ENCODE data around the gene CAPNS2.
A peak's percentile ranks its signal among the peaks of the same experiment; 100 is the strongest.
"Not testable (repeated sequence)": the region's sequence is repeated elsewhere in the genome, so short reads cannot be mapped to it uniquely, and the experiment has no call there.

CAPNS2 gene

GRCh38 chr16:55592306-55592705 is 25.8 kb downstream of the CAPNS2 start:
- H3K4me3 ChIP-seq (replicated peaks in 1 of 2; ENCODE audit: low read depth in 2 of 2, low read length in 2 of 2) = no peak overlapping the region
- TF ChIP-seq CTCF (IDR thresholded peaks at IDR 0.05; ENCODE audit: low read depth, low read length) = no peak
- DNase-seq (ENCODE audit: low read depth in 2 of 2) = no peak

- no peak overlapping the region for H3K4me3 ChIP-seq (replicated peaks in 1 of 2; ENCODE audit: low read depth in 2 of 2, low read length in 2 of 2)
- DNase-seq (ENCODE audit: low read depth in 2 of 2) = no peak
- no peak for TF ChIP-seq CTCF (IDR thresholded peaks at IDR 0.05; ENCODE audit: low read depth, low read length)
These were observed 31.4 kb downstream of the CAPNS2 start for GRCh38 chr16:55597928-55598327.

DNA sequence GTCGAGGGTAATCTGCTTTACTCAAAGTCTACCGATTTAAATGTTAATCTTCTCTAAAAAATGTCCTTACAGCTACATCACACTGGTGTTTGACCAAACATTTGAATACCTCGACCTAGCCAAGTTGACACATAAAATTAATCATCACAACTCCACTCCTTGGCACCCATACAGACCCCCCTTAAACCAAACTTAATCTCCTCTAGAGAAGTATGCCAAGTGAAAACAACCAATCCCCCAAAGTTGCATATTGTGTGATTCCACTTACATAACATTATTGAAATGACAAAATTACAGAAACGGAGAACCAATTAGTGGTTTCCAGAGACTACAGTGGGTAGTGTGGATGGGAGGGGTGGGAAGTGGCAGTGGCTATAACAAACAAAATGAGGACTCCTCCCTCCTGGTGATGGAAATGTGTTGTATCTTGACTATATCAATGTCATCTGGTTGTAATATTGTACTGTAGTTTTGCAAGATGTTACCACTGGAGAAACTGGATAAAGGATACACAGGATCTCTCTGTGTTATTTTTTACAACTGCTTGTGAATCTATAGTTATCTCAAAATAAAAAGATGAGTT is 39.4 kb downstream of the CAPNS2 start:
- DNase-seq (ENCODE audit: low read depth in 2 of 2) = peak; percentile 7 to 23
- H3K4me3 ChIP-seq (replicated peaks in 1 of 2; ENCODE audit: low read depth in 2 of 2, low read length in 2 of 2) = no peak overlapping the region
- no peak for TF ChIP-seq CTCF (IDR thresholded peaks at IDR 0.05; ENCODE audit: low read depth, low read length)

DNA sequence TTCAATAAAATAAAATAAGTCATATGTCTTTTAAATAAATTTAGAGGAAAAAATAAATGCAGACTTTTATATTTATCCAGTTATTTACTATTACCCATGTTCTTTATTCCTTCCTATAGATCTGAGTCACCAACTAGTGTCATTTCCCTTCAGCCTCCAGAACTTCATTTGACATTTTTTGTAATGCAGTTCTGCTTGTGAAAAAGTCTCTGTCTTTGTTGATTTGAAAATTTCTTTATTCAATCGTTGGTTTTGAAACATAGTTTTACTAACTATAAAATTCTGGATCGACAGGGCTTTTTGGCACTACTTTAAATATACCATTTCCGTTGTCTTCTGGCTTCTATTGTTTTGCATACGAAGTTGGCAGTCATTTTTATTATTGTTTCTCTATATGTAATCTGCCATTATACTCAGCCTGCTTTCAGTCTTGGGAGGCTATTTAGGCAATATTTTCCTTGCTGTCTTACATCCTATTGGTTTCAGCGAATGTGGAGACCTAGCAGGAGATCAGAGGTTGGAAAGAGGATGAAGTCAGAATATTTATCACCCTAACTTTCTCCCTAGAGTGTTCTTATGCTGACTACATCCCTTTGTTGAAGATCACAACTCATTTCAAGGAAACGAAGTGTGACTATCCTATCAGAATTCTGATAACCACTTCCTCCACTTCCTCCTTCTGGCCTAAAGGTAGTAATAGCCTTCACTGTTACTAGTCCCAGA is 47.3 kb downstream of the CAPNS2 start:
- DNase-seq (ENCODE audit: low read depth in 2 of 2) = peak; percentile 5 to 16
- no peak overlapping the region for H3K4me3 ChIP-seq (replicated peaks in 1 of 2; ENCODE audit: low read depth in 2 of 2, low read length in 2 of 2)
- TF ChIP-seq CTCF (IDR thresholded peaks at IDR 0.05; ENCODE audit: low read depth, low read length) = no peak

- H3K4me3 ChIP-seq (replicated peaks in 1 of 2; ENCODE audit: low read depth in 2 of 2, low read length in 2 of 2) = no peak overlapping the region
- DNase-seq (ENCODE audit: low read depth in 2 of 2) = no peak
These were observed 48.6 kb downstream of the CAPNS2 start for GRCh38 chr16:55615071-55615470.

DNA sequence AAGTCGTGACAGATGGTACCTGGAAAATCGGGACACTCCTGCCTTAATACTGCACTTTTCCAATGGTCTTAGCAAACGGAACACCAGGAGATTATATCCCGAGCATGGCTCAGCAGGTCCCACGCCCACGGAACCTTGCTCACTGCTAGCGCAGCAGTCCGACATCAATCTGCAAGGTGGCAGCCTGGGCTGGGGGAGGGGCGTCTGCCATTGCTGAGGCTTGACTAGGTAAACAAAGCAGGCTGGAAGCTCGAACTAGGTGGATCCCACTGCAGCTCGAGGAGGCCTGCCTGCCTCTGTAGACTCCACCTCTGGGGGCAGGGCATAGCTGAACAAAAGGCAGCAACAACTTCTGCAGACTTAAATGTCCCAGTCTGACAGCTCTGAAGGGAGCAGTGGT is 49.2 kb downstream of the CAPNS2 start:
- H3K4me3 ChIP-seq (replicated peaks in 1 of 2; ENCODE audit: low read depth in 2 of 2, low read length in 2 of 2); DNase-seq (ENCODE audit: low read depth in 2 of 2): not testable (repeated sequence)

More at GRCh38 chr16:55615071-55615470, 48.6 kb downstream of the CAPNS2 start:
- TF ChIP-seq CTCF (IDR thresholded peaks at IDR 0.05; ENCODE audit: low read depth, low read length) = no peak
